B cell (primary cell): ENCODE results near the gene TNRC6B.

Experiments used
- EZH2 ChIP-seq: IDR thresholded peaks from 2 replicates; pipeline ENCODE4 v1.6.1; 2012; ENCODE audit warnings: borderline replicate concordance, low read depth, mild to moderate bottlenecking, moderate library complexity, low read length; ENCODE audit not compliant: insufficient read depth, poor library complexity, severe bottlenecking
- TF ChIP-seq, protein P1 (sequence below): fragments of 200-600 bp; IDR thresholded peaks from one replicate; pipeline ENCODE4 v1.8.0; 2022; ENCODE audit warnings: antibody characterized with exemption, mild to moderate bottlenecking

DNA sequence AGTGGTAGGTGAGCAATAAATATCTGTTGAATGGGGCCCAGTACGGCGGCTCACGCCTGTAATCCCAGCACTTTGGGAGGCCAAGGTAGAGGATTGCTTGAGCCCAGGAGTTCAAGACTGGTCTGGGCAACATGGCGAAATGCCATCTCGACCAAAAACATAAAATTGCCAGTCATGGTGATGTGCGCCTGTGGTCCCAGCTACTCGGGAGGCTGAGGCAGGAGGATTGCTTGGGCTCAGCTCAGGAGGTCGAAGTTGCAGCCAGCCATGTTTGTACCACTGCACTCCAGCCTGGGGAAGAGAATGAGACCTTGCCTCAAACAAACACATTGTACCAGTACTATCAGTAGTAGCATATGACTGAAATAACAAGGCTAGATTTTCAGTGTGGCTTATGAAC, 196.8 kb downstream of the TNRC6B start:
- TF ChIP-seq, protein P1, sequence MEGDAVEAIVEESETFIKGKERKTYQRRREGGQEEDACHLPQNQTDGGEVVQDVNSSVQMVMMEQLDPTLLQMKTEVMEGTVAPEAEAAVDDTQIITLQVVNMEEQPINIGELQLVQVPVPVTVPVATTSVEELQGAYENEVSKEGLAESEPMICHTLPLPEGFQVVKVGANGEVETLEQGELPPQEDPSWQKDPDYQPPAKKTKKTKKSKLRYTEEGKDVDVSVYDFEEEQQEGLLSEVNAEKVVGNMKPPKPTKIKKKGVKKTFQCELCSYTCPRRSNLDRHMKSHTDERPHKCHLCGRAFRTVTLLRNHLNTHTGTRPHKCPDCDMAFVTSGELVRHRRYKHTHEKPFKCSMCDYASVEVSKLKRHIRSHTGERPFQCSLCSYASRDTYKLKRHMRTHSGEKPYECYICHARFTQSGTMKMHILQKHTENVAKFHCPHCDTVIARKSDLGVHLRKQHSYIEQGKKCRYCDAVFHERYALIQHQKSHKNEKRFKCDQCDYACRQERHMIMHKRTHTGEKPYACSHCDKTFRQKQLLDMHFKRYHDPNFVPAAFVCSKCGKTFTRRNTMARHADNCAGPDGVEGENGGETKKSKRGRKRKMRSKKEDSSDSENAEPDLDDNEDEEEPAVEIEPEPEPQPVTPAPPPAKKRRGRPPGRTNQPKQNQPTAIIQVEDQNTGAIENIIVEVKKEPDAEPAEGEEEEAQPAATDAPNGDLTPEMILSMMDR = no peak
- no peak for TF ChIP-seq EZH2
